Subcutaneous abdominal adipose tissue (tissue), 5 donors: ENCODE data around the gene SLC12A6.

Source experiments
- H3K27ac ChIP-seq: one replicate; pipeline ENCODE4 v1.7.0; 2013; ENCODE audit warnings: low read depth, mild to moderate bottlenecking, inconsistent platforms, low read length, moderate library complexity
- H3K27me3 ChIP-seq, 5 donors: one replicate each; pipeline ENCODE4 v1.7.0; 2013; ENCODE audit warnings: low read length in 5 of 5, inconsistent platforms in 1 of 5; ENCODE audit not compliant: control insufficient read depth in 5 of 5, insufficient read depth in 4 of 5
- H3K36me3 ChIP-seq, 5 donors: one replicate each; pipeline ENCODE4 v1.7.0; 2013; ENCODE audit warnings: low read length in 5 of 5; ENCODE audit not compliant: control insufficient read depth in 5 of 5, insufficient read depth in 5 of 5
- H3K4me1 ChIP-seq, 5 donors: one replicate each; pipeline ENCODE4 v1.7.0; 2013; ENCODE audit warnings: low read length in 5 of 5, mild to moderate bottlenecking in 3 of 5, moderate library complexity in 1 of 5; ENCODE audit not compliant: control insufficient read depth in 5 of 5, insufficient read depth in 5 of 5
- H3K4me3 ChIP-seq, 5 donors: one replicate each; pipeline ENCODE4 v1.7.0; 2013; ENCODE audit warnings: low read length in 5 of 5, low read depth in 1 of 5
- H3K9ac ChIP-seq, 5 donors: one replicate each; pipeline ENCODE4 v1.7.0; 2013; ENCODE audit warnings: low read length in 5 of 5, mild to moderate bottlenecking in 4 of 5, moderate library complexity in 3 of 5
- H3K9me3 ChIP-seq, 5 donors: one replicate each; pipeline ENCODE4 v1.7.0; 2013; ENCODE audit warnings: low read length in 5 of 5; ENCODE audit not compliant: control insufficient read depth in 5 of 5
- donor health status: healthy.
- donor health status: healthy.
- donor health status: healthy.
- donor health status: healthy.
- donor health status: healthy.

SLC12A6 gene

DNA sequence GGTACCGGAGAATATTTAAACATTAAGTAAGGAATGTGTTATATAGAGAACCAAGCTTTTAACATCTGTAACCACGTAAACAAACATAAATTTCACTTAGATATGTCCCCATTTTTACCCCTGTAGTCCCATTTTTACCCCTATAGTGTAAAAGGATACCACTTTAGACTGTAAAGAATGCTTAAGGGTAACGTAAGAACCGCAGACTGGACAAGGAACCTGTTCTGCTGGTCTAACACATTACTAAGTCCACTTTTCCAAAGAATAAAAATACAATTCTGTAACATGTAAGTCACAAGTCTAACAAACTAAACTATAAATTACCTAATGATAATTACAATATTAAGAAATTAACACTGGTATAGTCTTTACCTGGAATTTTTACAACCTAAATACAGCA lies 2.9 kb downstream of the SLC12A6 start:
- Histone ChIP-seq H3K36me3 (no peaks in the 10 kb centered on the region), H3K9me3 (no peaks in the 10 kb centered on the region), H3K4me1 (peaks cover 2 to 42% (median 27%) of the 10 kb centered on the region in 5 donors), H3K27ac (peak overlapping the region; percentile 50), H3K27me3 (no peaks in the 10 kb centered on the region), H3K4me3 (peak overlapping the region in 4 of 5 donors; percentile 3 to 40 (median 24)), H3K9ac (peak overlapping the region in 3 of 5 donors; percentile 46 to 64 (median 56))

DNA sequence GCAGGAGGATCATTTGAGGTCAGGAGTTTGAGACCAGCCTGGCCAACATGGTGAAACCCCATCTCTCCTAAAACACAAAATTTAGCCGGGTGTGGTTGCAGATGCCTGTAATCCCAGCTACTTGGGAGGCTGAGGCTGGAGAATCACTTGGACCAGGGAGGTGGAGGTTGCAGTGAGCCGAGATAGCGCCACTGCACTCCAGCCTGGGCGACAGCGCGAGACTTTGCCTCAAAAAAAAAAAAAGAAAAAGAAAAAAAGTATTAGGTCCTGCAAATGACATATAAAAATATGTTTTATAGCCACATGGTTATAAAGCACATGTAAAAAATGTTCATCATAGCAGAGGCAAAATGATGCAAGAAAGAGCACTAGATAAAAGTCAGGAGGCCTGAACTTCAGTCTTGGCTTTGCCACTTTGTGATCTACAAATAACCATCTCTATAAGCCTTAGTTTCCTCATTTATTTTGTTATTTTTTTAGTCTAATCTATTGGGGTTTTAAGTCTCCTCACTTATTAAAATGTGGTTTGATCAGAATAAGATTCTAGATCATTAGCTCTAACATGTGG lies 4.9 kb downstream of the SLC12A6 start:
- Histone ChIP-seq H3K4me1 (peaks cover 2 to 37% (median 21%) of the 10 kb centered on the region in 5 donors), H3K36me3 (no peaks in the 10 kb centered on the region), H3K27me3 (no peaks in the 10 kb centered on the region), H3K27ac (no peak overlapping the region), H3K9me3 (no peaks in the 10 kb centered on the region), H3K4me3 (no peak overlapping the region), H3K9ac (no peak overlapping the region)

DNA sequence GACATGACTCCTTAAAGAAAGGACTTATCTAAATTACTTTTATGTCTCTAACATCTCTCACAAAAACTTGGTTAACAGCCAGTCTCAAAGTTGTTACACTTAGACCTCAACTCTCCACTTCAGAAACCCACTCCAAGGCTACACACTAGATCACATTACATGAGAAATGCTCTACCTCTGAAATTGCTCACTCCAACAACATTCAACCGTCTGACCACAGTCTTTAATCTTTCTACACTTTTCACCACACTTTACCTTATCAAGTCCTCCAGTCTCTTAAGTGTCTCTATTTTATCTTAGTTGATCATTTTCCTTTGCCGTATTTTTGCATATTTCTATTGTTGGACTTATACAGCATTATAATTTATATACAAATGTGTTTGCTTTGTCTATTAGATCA lies 5.8 kb downstream of the SLC12A6 start:
- no peak overlapping the region for H3K9ac ChIP-seq
- H3K27ac ChIP-seq = no peak overlapping the region
- H3K4me1 ChIP-seq = peaks cover under 1 to 32% (median 14%) of the 10 kb centered on the region in 5 donors
- no peaks in the 10 kb centered on the region for H3K36me3 ChIP-seq
- no peak overlapping the region for H3K4me3 ChIP-seq
- no peaks in the 10 kb centered on the region for H3K9me3 ChIP-seq
- no peaks in the 10 kb centered on the region for H3K27me3 ChIP-seq

DNA sequence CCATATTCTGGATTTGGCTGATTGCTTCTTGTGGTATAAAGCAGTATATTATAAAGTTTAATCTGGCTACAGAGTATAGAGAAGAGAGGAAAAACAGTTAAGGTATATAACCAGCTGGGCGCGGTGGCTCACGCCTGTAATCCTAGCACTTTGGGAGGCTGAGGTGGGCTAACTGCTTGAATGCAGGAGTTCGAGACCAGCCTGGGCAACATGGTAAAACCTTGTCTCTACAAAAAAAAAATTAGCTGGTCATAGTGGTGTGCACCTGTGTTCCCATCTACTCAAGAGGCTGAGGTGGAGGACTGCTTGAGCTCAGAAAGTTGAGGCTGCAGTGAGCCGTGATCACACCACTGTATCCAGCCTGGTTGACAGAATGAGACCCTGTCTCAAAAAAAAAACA lies 7.3 kb downstream of the SLC12A6 start:
- no peaks in the 10 kb centered on the region for H3K36me3 ChIP-seq
- H3K27me3 ChIP-seq = no peaks in the 10 kb centered on the region
- no peak overlapping the region for H3K4me3 ChIP-seq
- no peaks in the 10 kb centered on the region for H3K9me3 ChIP-seq
- no peak overlapping the region for H3K9ac ChIP-seq
- H3K27ac ChIP-seq = no peak overlapping the region
- H3K4me1 ChIP-seq = peaks cover 0 to 17% (median 0%) of the 10 kb centered on the region in 5 donors

DNA sequence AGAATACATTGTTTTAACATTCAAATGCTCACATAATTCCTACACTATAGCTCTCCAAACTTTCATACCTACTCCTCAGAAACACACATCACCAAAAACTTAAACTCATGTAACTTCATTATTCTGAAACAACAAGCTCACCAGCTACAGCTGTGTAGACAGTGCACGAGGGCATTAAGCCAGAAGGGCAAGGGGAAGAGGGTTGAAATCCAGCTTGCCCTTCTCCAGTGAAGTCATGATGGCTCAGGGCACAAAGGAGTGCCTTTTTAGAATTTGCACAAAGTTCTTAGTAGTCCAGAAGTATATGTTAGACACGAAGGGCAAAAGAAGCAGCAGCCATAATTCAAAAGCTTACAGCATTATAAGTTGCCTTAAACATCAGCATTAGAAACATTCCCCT lies 8.6 kb downstream of the SLC12A6 start:
- H3K9ac ChIP-seq = no peak overlapping the region
- H3K4me1 ChIP-seq = peaks cover 0 to 6% (median 0%) of the 10 kb centered on the region in 5 donors
- H3K4me3 ChIP-seq = no peak overlapping the region
- no peaks in the 10 kb centered on the region for H3K27me3 ChIP-seq
- H3K9me3 ChIP-seq = no peaks in the 10 kb centered on the region
- H3K27ac ChIP-seq = no peak overlapping the region
- H3K36me3 ChIP-seq = no peaks in the 10 kb centered on the region

DNA sequence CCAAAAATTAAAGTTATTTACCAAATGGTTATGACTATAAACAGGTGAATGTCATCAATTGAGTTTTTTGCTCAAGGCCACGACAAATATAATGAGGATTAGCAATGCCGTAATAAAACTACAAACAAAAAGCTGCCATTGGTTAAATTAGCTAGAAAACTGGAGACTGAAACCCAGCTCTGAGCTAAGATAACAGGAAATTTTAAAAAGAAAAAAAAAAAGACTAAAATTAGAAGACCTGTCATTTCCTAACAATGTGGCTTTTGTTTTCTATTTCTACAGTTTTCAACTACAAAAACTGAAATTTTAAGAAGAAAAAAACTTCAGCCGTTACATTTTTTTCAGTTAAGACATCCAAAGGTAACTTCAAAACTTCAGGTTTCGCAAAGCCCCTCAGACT lies 9.7 kb downstream of the SLC12A6 start:
- H3K4me1 ChIP-seq = no peaks in the 10 kb centered on the region
- no peaks in the 10 kb centered on the region for H3K27me3 ChIP-seq
- H3K36me3 ChIP-seq = no peaks in the 10 kb centered on the region
- no peak overlapping the region for H3K9ac ChIP-seq
- peaks cover 0 to 3% (median 0%) of the 10 kb centered on the region in 5 donors for H3K9me3 ChIP-seq
- H3K27ac ChIP-seq = no peak overlapping the region
- no peak overlapping the region for H3K4me3 ChIP-seq

DNA sequence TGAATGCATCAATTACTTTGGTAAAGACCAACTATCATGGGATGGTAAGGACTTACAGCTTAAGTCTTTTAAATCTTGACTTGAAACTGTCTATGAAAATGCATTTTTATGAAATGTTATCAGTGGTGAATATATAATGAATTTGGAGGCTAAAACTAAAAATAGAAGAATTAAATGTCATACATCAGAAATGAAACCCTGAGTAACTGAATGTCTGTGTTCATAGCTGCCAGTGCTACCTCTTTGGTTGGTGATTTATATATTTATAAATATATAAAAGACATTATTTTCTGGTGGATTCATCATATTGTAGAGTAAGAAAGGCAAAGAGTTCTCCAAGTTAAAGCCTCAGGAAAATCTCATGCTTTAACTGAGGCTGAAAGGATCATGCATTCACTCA lies 12.2 kb downstream of the SLC12A6 start:
- no peaks in the 10 kb centered on the region for H3K27me3 ChIP-seq
- no peaks in the 10 kb centered on the region for H3K36me3 ChIP-seq
- no peak overlapping the region for H3K27ac ChIP-seq
- H3K4me3 ChIP-seq = no peak overlapping the region
- H3K4me1 ChIP-seq = no peaks in the 10 kb centered on the region
- peaks cover 0 to 3% (median 0%) of the 10 kb centered on the region in 5 donors for H3K9me3 ChIP-seq
- H3K9ac ChIP-seq = no peak overlapping the region

DNA sequence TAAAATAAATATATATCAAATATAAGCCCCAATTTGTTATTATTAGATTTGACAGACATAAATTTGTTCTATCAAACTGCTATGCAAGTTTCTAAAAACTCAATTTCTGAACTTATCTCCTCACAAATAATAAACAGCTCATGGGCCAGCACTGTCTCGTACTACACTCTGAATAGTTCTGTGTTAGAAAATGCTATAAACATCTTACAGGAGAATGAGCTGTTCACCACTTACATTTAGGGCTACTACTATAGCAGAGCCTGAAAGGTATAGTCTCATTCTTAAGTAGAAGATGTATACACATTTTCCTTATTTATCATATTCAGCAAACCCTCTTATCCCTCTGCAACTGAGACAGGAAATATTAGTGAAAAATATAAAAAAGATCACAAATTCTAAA lies 12.6 kb downstream of the SLC12A6 start:
- Histone ChIP-seq H3K27ac (no peak overlapping the region), H3K9ac (no peak overlapping the region), H3K36me3 (no peaks in the 10 kb centered on the region), H3K4me1 (no peaks in the 10 kb centered on the region), H3K4me3 (no peak overlapping the region), H3K9me3 (peaks cover 0 to 3% (median 0%) of the 10 kb centered on the region in 5 donors), H3K27me3 (no peaks in the 10 kb centered on the region)

DNA sequence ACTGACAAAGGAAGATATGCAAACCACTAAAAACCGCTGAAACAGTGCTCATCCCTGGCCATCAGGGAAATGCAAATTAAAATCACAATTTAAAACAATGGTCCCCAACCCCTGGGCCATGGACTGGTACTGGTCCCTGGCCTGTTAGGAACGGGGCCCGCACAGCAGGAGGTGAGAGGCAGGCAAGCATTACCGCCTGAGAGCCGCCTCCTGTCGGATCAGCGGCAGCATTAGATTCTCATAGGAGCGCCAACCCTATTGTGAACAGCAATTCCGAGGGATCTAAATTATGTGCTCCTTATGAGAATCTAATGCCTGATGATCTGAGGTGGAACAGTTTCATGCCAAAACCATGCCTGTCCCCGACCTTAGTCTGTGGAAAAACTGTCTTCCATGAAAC lies 14.4 kb downstream of the SLC12A6 start:
- Histone ChIP-seq H3K9me3 (peaks cover 0 to 3% (median 0%) of the 10 kb centered on the region in 5 donors), H3K9ac (no peak overlapping the region), H3K27ac (no peak overlapping the region), H3K27me3 (no peaks in the 10 kb centered on the region), H3K4me1 (peaks cover 0 to 12% (median 6%) of the 10 kb centered on the region in 5 donors), H3K4me3 (no peak overlapping the region), H3K36me3 (no peaks in the 10 kb centered on the region)

DNA sequence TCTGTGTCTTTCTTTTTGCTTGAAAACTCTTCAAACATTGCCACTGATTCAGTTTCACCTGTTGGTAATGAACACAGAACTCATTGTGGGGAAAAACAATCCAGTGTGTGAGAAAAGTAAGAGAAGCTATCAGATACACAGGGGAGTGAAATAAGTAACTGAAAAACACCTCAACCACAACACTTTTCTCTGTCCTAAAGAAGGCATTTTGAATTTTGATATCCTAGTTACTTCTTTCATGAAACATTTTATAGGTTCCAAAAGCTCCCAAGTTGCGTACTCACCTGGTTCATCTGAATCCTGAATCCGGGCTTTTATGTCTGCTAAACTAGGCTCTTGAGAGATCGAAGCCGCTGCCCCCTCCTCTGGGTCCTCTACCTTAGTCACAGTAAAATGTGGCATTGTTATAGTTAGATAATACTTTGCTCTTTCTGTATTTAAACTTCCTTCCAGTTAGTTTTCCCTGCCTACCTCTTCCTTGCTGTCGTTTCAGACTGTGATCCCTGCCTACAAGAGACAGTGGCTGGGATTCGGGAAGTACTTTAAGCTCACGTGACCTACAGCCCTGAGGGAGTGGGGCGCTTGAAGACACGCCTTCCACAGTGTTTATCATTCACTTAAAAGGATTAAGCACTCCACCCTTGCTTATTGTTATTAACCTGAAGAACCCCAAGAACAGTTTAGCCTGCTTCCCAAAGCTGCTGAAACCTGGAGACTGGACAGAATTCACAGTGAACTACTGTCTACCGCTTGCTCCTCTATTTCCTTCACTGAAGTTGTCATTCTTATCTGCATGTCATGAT lies 19.1 kb downstream of the SLC12A6 start:
- Histone ChIP-seq H3K9me3 (peaks cover 0 to 3% (median 0%) of the 10 kb centered on the region in 5 donors), H3K27me3 (no peaks in the 10 kb centered on the region), H3K36me3 (peaks cover 0 to 6% (median 0%) of the 10 kb centered on the region in 5 donors), H3K9ac (peak overlapping the region; percentile 19 to 90 (median 80)), H3K4me3 (peak overlapping the region; percentile 65 to 89 (median 70)), H3K27ac (peak overlapping the region; percentile 11), H3K4me1 (peaks cover 0 to 21% (median 10%) of the 10 kb centered on the region in 5 donors)
